Thoracic aorta (tissue), 2 donors: Measurements from ENCODE around the gene POU2AF1. TPM values are rescaled to one million over a fixed set of nuclear protein-coding genes. Genes with fewer than 3 reads are reported as not detected.

ENCODE experiments used
- ATAC-seq: fragments of 150-250 bp; one replicate; pipeline ENCODE4 v1.8.0; 2017; ENCODE audit warnings: low read depth; ENCODE audit not compliant: insufficient number of reproducible peaks, low FRiP score
- DNase-seq: peaks from one replicate; pipeline ENCODE4 v3.0.0-alpha.2; 2020; ENCODE audit warnings: low spot score
- H3K27ac ChIP-seq, 2 donors: fragments of 200-600 bp; sonication (generic); 1 replicate in 1 of 2; 2 replicates in 1 of 2; pipeline ENCODE4 v1.5.1; 2016; ENCODE audit warnings: mild to moderate bottlenecking in 2 of 2, moderate library complexity in 2 of 2
- H3K27me3 ChIP-seq: fragments of 200-600 bp; sonication (generic); replicated peaks from 2 replicates; pipeline ENCODE4 v1.6.0; 2016; ENCODE audit warnings: mild to moderate bottlenecking; ENCODE audit not compliant: insufficient read depth
- H3K36me3 ChIP-seq: fragments of 200-600 bp; sonication (generic); one replicate; pipeline ENCODE4 v1.5.1; 2016
- H3K4me1 ChIP-seq, 2 donors: fragments of 200-600 bp; sonication (generic); 1 replicate in 1 of 2; 2 replicates in 1 of 2; pipeline versions ENCODE4 v1.5.1 to v1.6.0; 2016; ENCODE audit warnings: low read depth in 2 of 2, mild to moderate bottlenecking in 1 of 2; ENCODE audit not compliant: control insufficient read depth in 1 of 2
- H3K4me3 ChIP-seq: fragments of 200-600 bp; sonication (generic); 2 replicates; pipeline ENCODE4 v1.5.1; 2016; ENCODE audit warnings: mild to moderate bottlenecking
- H3K9me3 ChIP-seq: fragments of 200-600 bp; sonication (generic); 2 replicates; pipeline ENCODE4 v1.5.1; 2016
- total RNA-seq, 2 donors: library from RNA; depleted of rRNA; stranded (reverse); fragments of >200 nt; gene quantifications; one replicate each; pipeline versions ENCODE4 v1.1.0 to v1.2.3, GENCODE V29; 2016
- TF ChIP-seq, protein P1 (sequence below): fragments of 200-600 bp; sonication (generic); IDR thresholded peaks from one replicate; pipeline ENCODE4 v1.5.1; 2019; ENCODE audit warnings: antibody characterized with exemption

The POU2AF1 gene
- total RNA-seq, 2 donors from 2014 or later, result not detected

DNA sequence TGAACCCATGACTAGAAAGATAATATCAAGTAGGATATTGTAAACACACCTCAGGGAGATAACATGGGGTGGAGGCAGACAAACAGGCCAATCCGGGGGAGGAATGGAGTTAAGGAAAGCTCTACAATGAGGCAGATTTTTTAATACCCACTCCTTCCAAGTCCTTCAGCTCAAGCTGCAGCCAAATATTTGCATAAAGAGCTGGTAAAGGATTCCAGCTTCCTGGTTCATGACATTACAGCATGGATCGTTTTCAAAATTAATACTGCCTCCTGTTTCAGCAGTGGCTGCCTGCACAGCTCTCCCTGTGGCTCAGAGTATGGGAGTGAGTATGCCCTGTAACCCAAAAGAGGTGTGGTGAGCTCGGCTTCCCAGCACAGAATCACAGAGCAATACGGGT lies 75.6 kb downstream of the POU2AF1 start:
- peak overlapping the region in 1 of 2 donors; percentile 25 for H3K27ac ChIP-seq
- peaks cover 5 to 21% of the 10 kb centered on the region in 2 donors for H3K4me1 ChIP-seq
- ATAC-seq, result no peak

DNA sequence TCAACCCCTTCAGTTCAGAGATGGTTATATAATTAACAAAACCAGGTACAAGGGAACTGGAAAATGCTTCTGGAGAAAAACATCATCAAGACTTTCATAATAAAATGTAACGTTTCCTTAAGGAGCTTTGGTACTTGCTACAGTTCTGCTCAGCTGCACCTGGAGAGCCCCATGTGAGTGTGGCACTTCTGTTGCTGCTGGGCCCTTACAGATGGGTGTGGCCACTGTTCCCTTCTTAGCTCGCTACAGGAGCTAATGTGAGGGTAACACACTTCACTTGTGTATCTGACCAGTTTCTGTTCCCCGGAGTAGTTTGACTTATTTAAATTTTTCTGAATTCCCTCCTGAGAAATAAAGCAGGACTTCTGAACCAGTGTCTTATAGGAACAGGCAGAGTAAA lies 76.8 kb downstream of the POU2AF1 start:
- DNase-seq, result no peak
- Histone ChIP-seq H3K27me3 (no peaks in the 10 kb centered on the region), H3K4me3 (no peak overlapping the region), H3K9me3 (no peaks in the 10 kb centered on the region), H3K27ac (no peak overlapping the region), H3K4me1 (peaks cover 5 to 27% of the 10 kb centered on the region in 2 donors), H3K36me3 (no peaks in the 10 kb centered on the region)
- no peak for ATAC-seq
- TF ChIP-seq, protein P1, sequence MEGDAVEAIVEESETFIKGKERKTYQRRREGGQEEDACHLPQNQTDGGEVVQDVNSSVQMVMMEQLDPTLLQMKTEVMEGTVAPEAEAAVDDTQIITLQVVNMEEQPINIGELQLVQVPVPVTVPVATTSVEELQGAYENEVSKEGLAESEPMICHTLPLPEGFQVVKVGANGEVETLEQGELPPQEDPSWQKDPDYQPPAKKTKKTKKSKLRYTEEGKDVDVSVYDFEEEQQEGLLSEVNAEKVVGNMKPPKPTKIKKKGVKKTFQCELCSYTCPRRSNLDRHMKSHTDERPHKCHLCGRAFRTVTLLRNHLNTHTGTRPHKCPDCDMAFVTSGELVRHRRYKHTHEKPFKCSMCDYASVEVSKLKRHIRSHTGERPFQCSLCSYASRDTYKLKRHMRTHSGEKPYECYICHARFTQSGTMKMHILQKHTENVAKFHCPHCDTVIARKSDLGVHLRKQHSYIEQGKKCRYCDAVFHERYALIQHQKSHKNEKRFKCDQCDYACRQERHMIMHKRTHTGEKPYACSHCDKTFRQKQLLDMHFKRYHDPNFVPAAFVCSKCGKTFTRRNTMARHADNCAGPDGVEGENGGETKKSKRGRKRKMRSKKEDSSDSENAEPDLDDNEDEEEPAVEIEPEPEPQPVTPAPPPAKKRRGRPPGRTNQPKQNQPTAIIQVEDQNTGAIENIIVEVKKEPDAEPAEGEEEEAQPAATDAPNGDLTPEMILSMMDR, result no peak

More for the DNA sequence above, 75.6 kb downstream of the POU2AF1 start:
- Histone ChIP-seq H3K36me3 (no peaks in the 10 kb centered on the region), H3K27me3 (no peaks in the 10 kb centered on the region), H3K4me3 (no peak overlapping the region), H3K9me3 (no peaks in the 10 kb centered on the region)
- no peak for DNase-seq
- TF ChIP-seq, protein P1, result no peak

Other genes with a start within 250 kb of the POU2AF1 start
- not detected for gene POU2AF2, start 133.6 kb downstream of the POU2AF1 start, total RNA-seq
- gene POU2AF3, start 80.7 kb downstream of the POU2AF1 start, total RNA-seq, result 1 to 10 TPM in 1 of 2 donors, not detected in 1; 1.7 TPM
- gene BTG4, start 133.1 kb upstream of the POU2AF1 start, total RNA-seq, result not detected
- gene HOATZ, start 135.5 kb upstream of the POU2AF1 start, total RNA-seq, result not detected
- gene LAYN, start 161.4 kb upstream of the POU2AF1 start, total RNA-seq, result 10 to 100 TPM; 25.6 to 36.6 TPM
- gene SIK2, start 223.2 kb upstream of the POU2AF1 start, total RNA-seq, result 10 to 100 TPM in 1 of 2 donors, 1 to 10 TPM in 1; 9.9 to 15.0 TPM